HFF-Myc (cell line): ENCODE data around the gene TRIM73.
"Not testable (repeated sequence)": the region's sequence is repeated elsewhere in the genome, so short reads cannot be mapped to it uniquely, and the experiment has no call there.

ENCODE experiments used
- DNase-seq: peaks from one replicate; pipeline ENCODE4 v3.0.0-alpha.2; 2011; ENCODE audit warnings: low read depth; ENCODE audit errors: extremely low read depth
- H3K4me3 ChIP-seq: replicated peaks from 2 replicates; pipeline ENCODE4 v1.5.1; 2011; ENCODE audit warnings: low read depth, mild to moderate bottlenecking, control low read depth, low read length
- CTCF ChIP-seq: IDR thresholded peaks from 2 replicates; pipeline ENCODE4 v1.5.1; 2012; ENCODE audit warnings: mild to moderate bottlenecking, low read depth, low read length, control low read depth; ENCODE audit errors: missing control alignments

TRIM73 gene

GRCh38 chr7:75452494-75452955, 57.1 kb downstream of the TRIM73 start:
- TF ChIP-seq CTCF = peak; percentile 47
- H3K4me3 ChIP-seq, DNase-seq: not testable (repeated sequence)
